Liver (tissue), 3 donors: ENCODE measurements around the gene TOM1L2.

Source experiments
- RXRA ChIP-seq, 2 donors: IDR thresholded peaks; 2 replicates each; pipeline ENCODE4 v1.6.1; 2017 to 2018; ENCODE audit warnings: antibody characterized with exemption in 2 of 2, mild to moderate bottlenecking in 1 of 2
- TAF1 ChIP-seq: conservative IDR thresholded peaks from 2 replicates; pipeline ENCODE4 v1.6.1; 2016; ENCODE audit warnings: antibody characterized with exemption, mild to moderate bottlenecking
- YY1 ChIP-seq: IDR thresholded peaks from 2 replicates; pipeline ENCODE4 v1.6.1; 2016; ENCODE audit warnings: antibody characterized with exemption, mild to moderate bottlenecking
- TF ChIP-seq, protein P1 (sequence below): fragments of 150-350 bp; IDR thresholded peaks from 2 replicates; pipeline ENCODE4 v1.5.1; 2017; ENCODE audit warnings: improper control_type of control experiment, low read depth, low read length; ENCODE audit not compliant: missing input control
- donor health status: healthy.
- donor health status: healthy.

- TF ChIP-seq TAF1 (no peak), RXRA (IDR thresholded peaks at IDR 0.05) (peak; percentile 32 to 57), YY1 (peak; percentile 69)
- TF ChIP-seq, protein P1, sequence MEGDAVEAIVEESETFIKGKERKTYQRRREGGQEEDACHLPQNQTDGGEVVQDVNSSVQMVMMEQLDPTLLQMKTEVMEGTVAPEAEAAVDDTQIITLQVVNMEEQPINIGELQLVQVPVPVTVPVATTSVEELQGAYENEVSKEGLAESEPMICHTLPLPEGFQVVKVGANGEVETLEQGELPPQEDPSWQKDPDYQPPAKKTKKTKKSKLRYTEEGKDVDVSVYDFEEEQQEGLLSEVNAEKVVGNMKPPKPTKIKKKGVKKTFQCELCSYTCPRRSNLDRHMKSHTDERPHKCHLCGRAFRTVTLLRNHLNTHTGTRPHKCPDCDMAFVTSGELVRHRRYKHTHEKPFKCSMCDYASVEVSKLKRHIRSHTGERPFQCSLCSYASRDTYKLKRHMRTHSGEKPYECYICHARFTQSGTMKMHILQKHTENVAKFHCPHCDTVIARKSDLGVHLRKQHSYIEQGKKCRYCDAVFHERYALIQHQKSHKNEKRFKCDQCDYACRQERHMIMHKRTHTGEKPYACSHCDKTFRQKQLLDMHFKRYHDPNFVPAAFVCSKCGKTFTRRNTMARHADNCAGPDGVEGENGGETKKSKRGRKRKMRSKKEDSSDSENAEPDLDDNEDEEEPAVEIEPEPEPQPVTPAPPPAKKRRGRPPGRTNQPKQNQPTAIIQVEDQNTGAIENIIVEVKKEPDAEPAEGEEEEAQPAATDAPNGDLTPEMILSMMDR = peak; percentile 96
Measured at GRCh38 chr17:17812211-17813054, 159.8 kb downstream of the TOM1L2 start.
